ENCODE results near the gene MALAT1. TPM values are rescaled to one million over a fixed set of nuclear protein-coding genes. Genes with fewer than 3 reads are reported as not detected.

The MALAT1 gene
- polyA plus RNA-seq, 1 experiment = 1,149 TPM

DNA sequence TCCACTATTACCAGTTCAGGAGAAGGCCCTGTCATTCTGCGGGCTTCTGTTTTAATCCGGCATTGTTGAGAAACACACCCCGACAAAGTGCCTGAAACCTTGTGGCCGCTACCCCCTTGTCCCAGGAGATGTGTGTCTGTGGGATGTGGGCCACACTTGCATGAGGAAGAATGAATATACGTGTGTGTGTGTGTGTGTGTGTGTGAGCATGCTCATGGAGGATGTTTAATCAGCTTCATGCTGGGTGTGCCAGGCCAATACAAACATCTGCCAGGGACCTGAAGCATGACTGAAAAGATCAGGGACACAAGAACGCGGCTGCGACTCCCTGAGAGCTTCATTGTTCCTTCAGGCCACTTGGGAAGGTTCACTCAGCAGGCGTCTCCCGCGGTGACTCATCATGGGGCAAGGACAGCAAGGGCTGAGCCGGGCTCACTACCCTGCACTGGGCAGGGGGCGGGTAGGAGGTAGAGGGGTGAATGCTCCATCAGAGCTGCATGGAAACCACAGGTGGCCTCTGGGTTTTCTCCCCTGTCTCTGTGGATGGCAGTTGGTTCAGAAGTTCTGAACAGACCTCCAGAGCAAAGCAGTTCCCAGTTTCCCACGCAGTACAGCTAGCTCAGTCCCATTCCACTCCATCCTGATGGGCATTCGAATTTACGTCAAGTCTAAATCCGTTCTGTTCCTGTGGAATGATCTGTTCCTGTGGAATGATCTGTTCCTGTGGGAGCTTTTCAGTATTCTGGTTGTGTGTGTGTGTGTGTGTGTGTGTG, 7.0 kb upstream of the MALAT1 start:
- TF ChIP-seq, protein P1, sequence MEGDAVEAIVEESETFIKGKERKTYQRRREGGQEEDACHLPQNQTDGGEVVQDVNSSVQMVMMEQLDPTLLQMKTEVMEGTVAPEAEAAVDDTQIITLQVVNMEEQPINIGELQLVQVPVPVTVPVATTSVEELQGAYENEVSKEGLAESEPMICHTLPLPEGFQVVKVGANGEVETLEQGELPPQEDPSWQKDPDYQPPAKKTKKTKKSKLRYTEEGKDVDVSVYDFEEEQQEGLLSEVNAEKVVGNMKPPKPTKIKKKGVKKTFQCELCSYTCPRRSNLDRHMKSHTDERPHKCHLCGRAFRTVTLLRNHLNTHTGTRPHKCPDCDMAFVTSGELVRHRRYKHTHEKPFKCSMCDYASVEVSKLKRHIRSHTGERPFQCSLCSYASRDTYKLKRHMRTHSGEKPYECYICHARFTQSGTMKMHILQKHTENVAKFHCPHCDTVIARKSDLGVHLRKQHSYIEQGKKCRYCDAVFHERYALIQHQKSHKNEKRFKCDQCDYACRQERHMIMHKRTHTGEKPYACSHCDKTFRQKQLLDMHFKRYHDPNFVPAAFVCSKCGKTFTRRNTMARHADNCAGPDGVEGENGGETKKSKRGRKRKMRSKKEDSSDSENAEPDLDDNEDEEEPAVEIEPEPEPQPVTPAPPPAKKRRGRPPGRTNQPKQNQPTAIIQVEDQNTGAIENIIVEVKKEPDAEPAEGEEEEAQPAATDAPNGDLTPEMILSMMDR (IDR thresholded peaks at IDR 0.05; ENCODE audit: low read depth, low read length) = no peak
- peak overlapping the region; percentile 100 for H3K27ac ChIP-seq (ENCODE audit: low read depth, low read length)
- POLR2A ChIA-PET = interaction anchor here (0.5 to 21.9 kb wide), 10 partner anchors 8 to 69 kb away, joined by 3 to 999 read pairs (median 16); partner anchors contain the start of genes MALAT1 and NEAT1
- no peak for DNase-seq (ENCODE audit: low read depth, low spot score)
- CTCF ChIA-PET = interaction anchor here (0.5 to 2.6 kb wide), 3 partner anchors 13 to 1145 kb away, joined by 3 to 17 read pairs (median 3); no protein-coding TSS in a partner anchor
- H3K4me3 ChIP-seq (ENCODE audit: low read depth, low read length) = no peak overlapping the region
- no peaks in the 10 kb centered on the region; the same call in 1 of the 2 replicates for H3K9me3 ChIP-seq (ENCODE audit: control insufficient read depth, insufficient read depth, low read length)
- no peaks in the 10 kb centered on the region for H3K27me3 ChIP-seq (ENCODE audit: control insufficient read depth, insufficient read depth, low read length)

DNA sequence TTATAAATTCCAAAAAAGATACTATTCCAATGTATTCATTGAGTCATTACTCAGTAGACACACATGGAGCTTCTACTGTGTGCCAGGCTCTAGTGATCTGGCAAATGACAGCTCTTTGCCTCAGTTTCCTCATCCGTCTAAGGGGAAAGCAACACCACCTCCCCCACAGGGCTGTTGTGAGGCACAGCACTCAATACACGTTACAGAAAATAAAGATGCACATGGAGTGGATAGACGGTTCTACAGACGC, 6.5 kb upstream of the MALAT1 start:
- H3K9me3 ChIP-seq (ENCODE audit: control insufficient read depth, insufficient read depth, low read length) = no peaks in the 10 kb centered on the region; the same call in 1 of the 2 replicates
- no peaks in the 10 kb centered on the region for H3K27me3 ChIP-seq (ENCODE audit: control insufficient read depth, insufficient read depth, low read length)
- TF ChIP-seq, protein P1 (IDR thresholded peaks at IDR 0.05; ENCODE audit: low read depth, low read length) = no peak
- POLR2A ChIA-PET = interaction anchor here (0.5 to 21.9 kb wide), 10 partner anchors 8 to 70 kb away, joined by 4 to 999 read pairs (median 16); partner anchors contain the start of genes MALAT1 and NEAT1
- no peak for DNase-seq (ENCODE audit: low read depth, low spot score)
- peak overlapping the region; percentile 14; the same call in 1 of the 2 replicates for H3K4me3 ChIP-seq (ENCODE audit: low read depth, low read length)
- CTCF ChIA-PET = interaction anchor here (0.5 to 2.6 kb wide), 2 partner anchors 13 to 1145 kb away, joined by 3 to 17 read pairs; no protein-coding TSS in a partner anchor
- H3K27ac ChIP-seq (ENCODE audit: low read depth, low read length) = peak overlapping the region; percentile 100

DNA sequence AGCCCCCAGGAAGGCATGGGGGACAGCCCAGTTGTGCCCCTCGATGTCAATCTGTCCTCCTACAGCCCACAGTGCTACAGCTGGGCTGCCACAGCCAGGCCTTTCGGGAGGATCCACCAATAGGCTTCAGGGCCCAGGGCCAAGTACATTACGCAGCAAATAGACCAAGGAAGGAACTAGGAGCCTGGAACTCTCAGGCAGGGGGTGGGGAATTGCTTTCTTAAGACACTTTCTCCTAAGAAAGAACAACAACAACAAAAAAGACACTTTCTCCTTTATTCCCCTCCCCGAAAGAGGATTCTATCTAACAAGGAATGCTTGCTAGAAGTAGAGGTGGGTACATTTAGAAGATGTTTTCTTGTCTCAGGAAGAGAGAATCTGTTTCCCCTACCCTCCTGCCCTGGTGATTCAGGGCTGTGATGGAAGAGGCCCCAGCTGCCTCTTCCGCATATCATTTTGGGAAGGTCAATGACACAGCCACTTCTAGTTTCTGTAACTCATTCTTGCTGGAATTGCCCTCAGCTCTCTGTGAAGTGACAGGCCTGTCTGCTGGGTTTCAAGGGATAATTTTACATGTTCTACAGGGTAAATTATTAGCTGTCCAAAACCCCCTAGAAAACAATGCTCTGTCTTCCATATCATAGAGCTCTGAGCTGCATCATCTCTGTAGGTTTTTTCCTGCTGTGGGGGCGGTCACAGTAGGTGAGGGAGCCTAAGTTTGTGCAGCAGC, 6.0 kb upstream of the MALAT1 start:
- Histone ChIP-seq H3K27ac (ENCODE audit: low read depth, low read length) (peak overlapping the region; percentile 100), H3K9me3 (ENCODE audit: control insufficient read depth, insufficient read depth, low read length) (no peaks in the 10 kb centered on the region; the same call in 1 of the 2 replicates), H3K4me3 (ENCODE audit: low read depth, low read length) (peak overlapping the region; percentile 14; the same call in 1 of the 2 replicates), H3K27me3 (ENCODE audit: control insufficient read depth, insufficient read depth, low read length) (no peaks in the 10 kb centered on the region)
- TF ChIP-seq, protein P1 (IDR thresholded peaks at IDR 0.05; ENCODE audit: low read depth, low read length) = no peak
- CTCF ChIA-PET = interaction anchor here (2.6 kb wide), 1 partner anchor 14 kb away, joined by 17 read pairs; no protein-coding TSS in a partner anchor
- POLR2A ChIA-PET = interaction anchor here (0.5 to 21.9 kb wide), 11 partner anchors 7 to 70 kb away, joined by 4 to 999 read pairs (median 13); partner anchors contain the start of genes MALAT1 and NEAT1
- DNase-seq (ENCODE audit: low read depth, low spot score) = no peak

DNA sequence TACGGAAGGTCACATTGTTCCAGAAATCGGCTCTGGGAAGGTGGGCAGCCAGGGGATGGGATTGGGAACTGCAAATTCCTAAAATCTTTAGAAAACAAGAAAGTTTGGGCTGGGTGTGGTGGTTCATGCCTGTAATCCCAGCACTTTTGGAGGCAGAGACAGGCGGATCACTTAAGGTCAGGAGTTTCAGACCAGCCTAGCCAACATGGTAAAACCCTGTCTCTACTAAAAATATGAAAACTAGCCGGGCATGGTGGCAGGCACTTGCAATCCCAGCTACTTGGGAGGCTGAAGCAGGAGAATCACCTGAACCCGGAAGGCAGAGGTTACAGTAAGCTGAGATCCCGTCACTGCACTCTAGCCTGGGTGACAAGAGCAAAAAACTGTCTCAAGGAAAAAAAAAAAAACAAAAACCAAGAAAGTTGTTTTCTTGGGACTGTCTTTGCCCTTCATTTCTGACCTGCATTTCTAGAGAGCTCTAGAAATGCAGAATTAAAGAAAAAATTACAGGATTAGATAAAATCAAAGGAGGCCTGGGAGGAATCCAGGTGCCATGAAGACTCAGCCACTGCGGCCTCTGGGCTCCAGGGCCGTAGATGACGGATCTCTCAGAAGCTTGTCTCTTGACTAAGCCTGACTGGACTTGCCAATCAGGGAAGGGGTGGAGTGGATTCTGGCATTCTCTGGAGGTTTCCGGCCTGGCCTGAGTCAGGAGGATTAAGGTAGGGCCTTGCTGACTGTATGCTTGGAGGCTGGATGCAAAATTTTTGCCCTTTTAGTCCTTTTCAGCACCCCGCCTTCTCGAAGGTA, 5.3 kb upstream of the MALAT1 start:
- TF ChIP-seq, protein P1 (IDR thresholded peaks at IDR 0.05; ENCODE audit: low read depth, low read length) = no peak
- H3K9me3 ChIP-seq (ENCODE audit: control insufficient read depth, insufficient read depth, low read length) = no peaks in the 10 kb centered on the region; the same call in 1 of the 2 replicates
- H3K27me3 ChIP-seq (ENCODE audit: control insufficient read depth, insufficient read depth, low read length) = no peaks in the 10 kb centered on the region
- DNase-seq (ENCODE audit: low read depth, low spot score) = no peak
- POLR2A ChIA-PET = interaction anchor here (0.9 to 21.9 kb wide), 10 partner anchors 6 to 71 kb away, joined by 3 to 999 read pairs (median 16); partner anchors contain the start of genes MALAT1 and NEAT1
- CTCF ChIA-PET = interaction anchor here (2.6 kb wide), 1 partner anchor 14 kb away, joined by 17 read pairs; no protein-coding TSS in a partner anchor
- 0 out of 2 replicates have a peak overlapping the region, but pooled peaks have one; percentile 2 for H3K4me3 ChIP-seq (ENCODE audit: low read depth, low read length)
- H3K27ac ChIP-seq (ENCODE audit: low read depth, low read length) = peak overlapping the region; percentile 100
